Epidermal melanocyte (primary cell): ENCODE data around the gene CFAP77.

Experiments
- DNase-seq: peaks from one replicate; pipeline ENCODE4 v3.0.0; 2011; ENCODE audit warnings: low spot score; ENCODE audit not compliant: insufficient read length

The CFAP77 gene

GRCh38 chr9:132594412-132594811 is 184.4 kb downstream of the CFAP77 start:
- no peak for DNase-seq

- no peak for DNase-seq
Observed at GRCh38 chr9:132595319-132595718, 185.3 kb downstream of the CFAP77 start.

- DNase-seq = no peak
Observed at GRCh38 chr9:132596200-132596599, 186.2 kb downstream of the CFAP77 start.

GRCh38 chr9:132597073-132597775 is 187.2 kb downstream of the CFAP77 start:
- no peak for DNase-seq

- no peak for DNase-seq
Observed at GRCh38 chr9:132600326-132600984, 190.4 kb downstream of the CFAP77 start.

- no peak for DNase-seq
Observed at GRCh38 chr9:132602207-132602606, 192.2 kb downstream of the CFAP77 start.

GRCh38 chr9:132605387-132605786 is 195.4 kb downstream of the CFAP77 start:
- DNase-seq = no peak

- DNase-seq = no peak
Observed at GRCh38 chr9:132606066-132606465, 196.1 kb downstream of the CFAP77 start.

- no peak for DNase-seq
Observed at GRCh38 chr9:132609184-132609583, 199.2 kb downstream of the CFAP77 start.

GRCh38 chr9:132609829-132610228 is 199.8 kb downstream of the CFAP77 start:
- DNase-seq = no peak

GRCh38 chr9:132610661-132611060 is 200.7 kb downstream of the CFAP77 start:
- DNase-seq = no peak

GRCh38 chr9:132614324-132614723 is 204.3 kb downstream of the CFAP77 start:
- no peak for DNase-seq

- DNase-seq = no peak
Observed at GRCh38 chr9:132615774-132616173, 205.8 kb downstream of the CFAP77 start.

GRCh38 chr9:132616725-132617124 is 206.7 kb downstream of the CFAP77 start:
- DNase-seq = no peak

GRCh38 chr9:132622159-132622558 is 212.1 kb downstream of the CFAP77 start:
- no peak for DNase-seq
